ENCODE measurements around the gene BUB1B. TPM values are rescaled to one million over a fixed set of nuclear protein-coding genes. Genes with fewer than 3 reads are reported as not detected.

Gene BUB1B
- total RNA-seq, 1 donor from 2014 or later = 0.79 TPM

GRCh38 chr15:40269604-40270003, 108.7 kb downstream of the BUB1B start:
- H3K36me3 ChIP-seq (ENCODE audit: control insufficient read depth, insufficient read depth, low read length) = peaks cover 42% of the 10 kb centered on the region
- FAIRE-seq = no peak
- no peak for DNase-seq (ENCODE audit: low read depth)
- H3K4me3 ChIP-seq (ENCODE audit: low read depth, low read length) = no peak overlapping the region
- TF ChIP-seq CTCF (IDR thresholded peaks at IDR 0.05; ENCODE audit: insufficient read depth, low read length, severe bottlenecking) = no peak
- H3K27me3 ChIP-seq (ENCODE audit: control insufficient read depth, insufficient read depth, low read length) = no peaks in the 10 kb centered on the region

GRCh38 chr15:40270246-40270995, 109.6 kb downstream of the BUB1B start:
- no peaks in the 10 kb centered on the region for H3K27me3 ChIP-seq (ENCODE audit: control insufficient read depth, insufficient read depth, low read length)
- no peak overlapping the region for H3K4me3 ChIP-seq (ENCODE audit: low read depth, low read length)
- FAIRE-seq (no peak), DNase-seq (ENCODE audit: low read depth) (no peak)
- no peak for TF ChIP-seq CTCF (IDR thresholded peaks at IDR 0.05; ENCODE audit: insufficient read depth, low read length, severe bottlenecking)
- peaks cover 36% of the 10 kb centered on the region for H3K36me3 ChIP-seq (ENCODE audit: control insufficient read depth, insufficient read depth, low read length)

Other genes starting within 250 kb of the BUB1B start
- gene GPR176, start 240.8 kb upstream of the BUB1B start, total RNA-seq = 1.9 and 3.4 TPM in 2 replicates
- gene EIF2AK4, start 227.0 kb upstream of the BUB1B start, total RNA-seq = 25.6 and 30.8 TPM in 2 replicates
- 95.8 and 176 TPM in 2 replicates for gene SRP14, start 121.9 kb upstream of the BUB1B start, total RNA-seq
- 1.4 and 1.6 TPM in 2 replicates for gene BMF, start 52.2 kb upstream of the BUB1B start, total RNA-seq
- gene PAK6, start 78.0 kb downstream of the BUB1B start, total RNA-seq = 11.6 and 11.8 TPM in 2 replicates
- not detected in 2 replicates for gene ANKRD63, start 122.0 kb downstream of the BUB1B start, total RNA-seq
- gene PLCB2, start 146.9 kb downstream of the BUB1B start, total RNA-seq = not detected in 2 replicates
- 6.3 and 6.8 TPM in 2 replicates for gene INAFM2, start 162.6 kb downstream of the BUB1B start, total RNA-seq
- 12.1 and 17.3 TPM in 2 replicates for gene CCDC9B, start 179.9 kb downstream of the BUB1B start, total RNA-seq
- not detected in 2 replicates for gene PHGR1, start 190.0 kb downstream of the BUB1B start, total RNA-seq
- under 0.01 TPM in 1 of 2 replicates, not detected in the other for gene DISP2, start 197.2 kb downstream of the BUB1B start, total RNA-seq
- gene KNSTRN, start 221.7 kb downstream of the BUB1B start, total RNA-seq = 35.6 and 56.9 TPM in 2 replicates
- 12.4 and 19.6 TPM in 2 replicates for gene IVD, start 244.7 kb downstream of the BUB1B start, total RNA-seq

Data from bronchial epithelial cell (primary cell).